ENCODE results near the gene ANKFN1.

- TF ChIP-seq CTCF (IDR thresholded peaks at IDR 0.05; ENCODE audit: low read depth, low read length, poor library complexity, severe bottlenecking) (no peak), EZH2phosphoT487 (IDR thresholded peaks at IDR 0.05; ENCODE audit: borderline replicate concordance, low read length) (no peak)
These were observed 137.5 kb downstream of the ANKFN1 start for GRCh38 chr17:56290802-56291118.

Measured in DOHH2 (cell line).